Esophagus muscularis mucosa (tissue), 4 donors: ENCODE measurements around the gene NELFB. TPM values are rescaled to one million over a fixed set of nuclear protein-coding genes. Genes with fewer than 3 reads are reported as not detected.

Source experiments
- DNase-seq: peaks from one replicate; pipeline ENCODE4 v3.0.0-alpha.2; 2017; ENCODE audit errors: extremely low spot score
- H3K27ac ChIP-seq, 4 donors: fragments of 200-600 bp; sonication (generic); replicated peaks in 1 of 4; 1 replicate in 3 of 4; 2 replicates in 1 of 4; pipeline ENCODE4 v1.5.1; 2016 to 2019; ENCODE audit warnings: mild to moderate bottlenecking in 1 of 4
- H3K27me3 ChIP-seq, 4 donors: fragments of 200-600 bp; sonication (generic); one replicate each; pipeline versions ENCODE4 v1.5.1 to v1.6.0; 2016 to 2019
- H3K36me3 ChIP-seq, 4 donors: fragments of 200-600 bp; sonication (generic); one replicate each; pipeline ENCODE4 v1.5.1; 2016 to 2019
- H3K4me1 ChIP-seq, 4 donors: fragments of 200-600 bp; sonication (generic); one replicate each; pipeline ENCODE4 v1.5.1; 2016 to 2019
- H3K4me3 ChIP-seq, 4 donors: fragments of 200-600 bp; sonication (generic); 1 replicate in 2 of 4; 2 replicates in 2 of 4; pipeline ENCODE4 v1.5.1; 2016 to 2019; ENCODE audit warnings: mild to moderate bottlenecking in 4 of 4, moderate library complexity in 1 of 4
- H3K9me3 ChIP-seq, 4 donors: fragments of 200-600 bp; sonication (generic); 1 replicate in 3 of 4; 2 replicates in 1 of 4; pipeline ENCODE4 v1.5.1; 2016 to 2019
- EP300 ChIP-seq: sonication (generic); formaldehyde crosslinking; IDR thresholded peaks from one replicate; pipeline ENCODE4 v1.6.1; 2017; ENCODE audit warnings: antibody characterized with exemption
- POLR2A ChIP-seq: fragments of 450-650 bp; IDR thresholded peaks from one replicate; pipeline ENCODE4 v1.6.1; 2017; ENCODE audit warnings: antibody characterized with exemption, moderate library complexity, mild to moderate bottlenecking, low read depth
- POLR2AphosphoS5 ChIP-seq, 2 donors: sonication (generic); formaldehyde crosslinking; IDR thresholded peaks; one replicate each; pipeline ENCODE4 v1.6.1; 2017; ENCODE audit warnings: antibody characterized with exemption in 2 of 2
- WGBS: methylation state at CpG from one replicate; pipeline ENCODE4 v1.1.5; 2018; 5-methylcytosine and 5-hydroxymethylcytosine counted together
- intact Hi-C: fragments of 100-400 bp; cut with DNase I; formaldehyde crosslinking; loops from one replicate; pipeline ENCODE4 v1.15.1; 2023
- total RNA-seq, 4 donors: library from RNA; depleted of rRNA; stranded (reverse); fragments of >200 nt; gene quantifications; one replicate each; pipeline versions ENCODE4 v1.1.0 to v1.2.1, GENCODE V29; 2016
- TF ChIP-seq, protein P1 (sequence below), 3 experiments: fragments of 200-600 bp in 2 of 3; fragments of 450-650 bp in 1 of 3; sonication (generic) in 2 of 3; IDR thresholded peaks; one replicate each; pipeline ENCODE4 v1.5.1; 2017 to 2019; ENCODE audit warnings: antibody characterized with exemption in 3 of 3, mild to moderate bottlenecking in 2 of 3, moderate library complexity in 1 of 3

Gene NELFB
- total RNA-seq, 4 donors from 2014 or later, result 26.6 to 73.2 (median 48.8) TPM

DNA sequence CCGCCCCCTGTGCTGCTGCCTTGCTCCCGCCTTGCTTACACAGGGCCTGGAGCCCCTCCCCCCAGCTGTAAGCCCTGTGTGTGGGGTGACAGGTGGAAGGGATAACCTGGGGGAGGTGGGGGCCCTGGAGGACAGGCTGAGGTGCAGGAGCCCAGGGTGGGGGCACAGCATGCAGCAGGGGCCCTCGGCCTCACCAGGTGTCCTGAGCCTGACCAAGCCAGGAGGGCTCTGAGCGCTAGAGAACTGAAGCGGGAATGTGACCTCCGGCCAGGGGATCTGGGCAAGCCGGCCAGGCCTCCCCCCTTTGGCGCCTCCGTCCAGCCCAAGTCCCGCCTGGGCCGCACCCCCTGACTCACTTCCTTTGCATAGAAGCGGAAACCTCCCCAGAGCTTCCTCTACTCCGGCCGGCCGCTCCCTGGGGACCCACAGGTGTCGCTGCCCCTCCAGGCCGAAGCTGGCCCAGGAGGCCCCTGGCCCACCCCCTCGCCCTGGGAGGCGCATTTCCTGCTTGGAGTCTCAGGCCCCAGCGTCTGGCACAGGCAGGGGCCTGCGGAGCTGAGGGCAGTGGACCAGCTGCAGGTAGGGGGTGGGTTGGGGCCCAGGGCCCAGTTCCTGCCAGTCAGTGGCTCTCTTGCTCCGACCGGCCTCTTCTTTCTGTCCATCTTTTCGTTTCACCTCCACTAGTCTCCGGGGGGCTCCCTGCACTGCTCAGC is 22.4 kb downstream of the NELFB start, which contains the start of gene TOR4A:
TOR4A (plus strand) TSS at position 398 of the 713 bp plus-strand sequence. CDS start 964 bp downstream, outside the sequence.
- peak; percentile 93 for DNase-seq
- peak within 1 kb of the TSS; percentile 51 to 59 (median 53) for H3K4me3 ChIP-seq

DNA sequence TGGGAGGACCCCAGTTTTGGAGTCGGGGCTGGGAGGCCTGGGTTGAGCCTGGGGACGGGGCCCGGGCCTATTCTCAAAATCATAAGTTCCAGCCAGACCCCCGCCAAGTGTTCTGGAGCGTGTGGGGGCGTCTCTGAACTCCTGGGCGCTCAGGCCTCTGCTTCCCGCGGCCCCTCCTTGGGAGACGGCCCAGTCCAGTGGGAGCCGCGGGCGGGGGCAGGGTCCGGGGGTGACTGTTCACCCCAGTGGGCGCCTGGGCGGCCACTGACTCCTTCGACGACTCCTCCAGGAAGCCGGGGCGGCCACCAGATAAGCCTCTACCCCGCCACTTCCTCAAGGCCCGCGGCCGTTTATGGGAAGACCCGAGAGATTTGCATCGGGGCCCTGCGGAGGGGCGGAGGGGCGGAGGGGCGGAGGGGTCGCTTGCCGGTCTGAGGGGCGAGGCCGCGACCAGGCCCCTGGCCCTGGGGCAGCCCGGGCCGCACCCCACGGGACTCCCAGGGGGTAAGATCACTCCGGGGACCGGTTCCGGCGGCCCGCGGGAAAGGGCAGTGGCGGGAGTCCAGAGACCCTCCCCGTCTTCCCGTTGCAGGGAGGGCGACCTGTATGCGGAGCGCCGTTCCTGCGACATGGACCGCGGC is 23.1 kb downstream of the NELFB start:
- Histone ChIP-seq H3K27me3 (peaks cover 0 to 70% (median 4%) of the 10 kb centered on the region in 4 donors), H3K4me1 (peaks cover 34 to 55% (median 43%) of the 10 kb centered on the region in 4 donors), H3K36me3 (peaks cover under 1 to 32% (median 20%) of the 10 kb centered on the region in 4 donors), H3K27ac (peak overlapping the region; percentile 74 to 85 (median 78)), H3K4me3 (peak overlapping the region; percentile 51 to 59 (median 53)), H3K9me3 (no peaks in the 10 kb centered on the region)
- intact Hi-C loops, result no loop called here
- no peak for DNase-seq
- WGBS, result 28% methylated on average over 28 of the region's 54 CpGs
- no peak for TF ChIP-seq EP300
- TF ChIP-seq, protein P1, sequence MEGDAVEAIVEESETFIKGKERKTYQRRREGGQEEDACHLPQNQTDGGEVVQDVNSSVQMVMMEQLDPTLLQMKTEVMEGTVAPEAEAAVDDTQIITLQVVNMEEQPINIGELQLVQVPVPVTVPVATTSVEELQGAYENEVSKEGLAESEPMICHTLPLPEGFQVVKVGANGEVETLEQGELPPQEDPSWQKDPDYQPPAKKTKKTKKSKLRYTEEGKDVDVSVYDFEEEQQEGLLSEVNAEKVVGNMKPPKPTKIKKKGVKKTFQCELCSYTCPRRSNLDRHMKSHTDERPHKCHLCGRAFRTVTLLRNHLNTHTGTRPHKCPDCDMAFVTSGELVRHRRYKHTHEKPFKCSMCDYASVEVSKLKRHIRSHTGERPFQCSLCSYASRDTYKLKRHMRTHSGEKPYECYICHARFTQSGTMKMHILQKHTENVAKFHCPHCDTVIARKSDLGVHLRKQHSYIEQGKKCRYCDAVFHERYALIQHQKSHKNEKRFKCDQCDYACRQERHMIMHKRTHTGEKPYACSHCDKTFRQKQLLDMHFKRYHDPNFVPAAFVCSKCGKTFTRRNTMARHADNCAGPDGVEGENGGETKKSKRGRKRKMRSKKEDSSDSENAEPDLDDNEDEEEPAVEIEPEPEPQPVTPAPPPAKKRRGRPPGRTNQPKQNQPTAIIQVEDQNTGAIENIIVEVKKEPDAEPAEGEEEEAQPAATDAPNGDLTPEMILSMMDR (IDR thresholded peaks at IDR 0.05), result no peak
- TF ChIP-seq POLR2AphosphoS5 (IDR thresholded peaks at IDR 0.05), result no peak
- TF ChIP-seq POLR2A, result no peak

More for the DNA sequence above, 22.4 kb downstream of the NELFB start, which contains the start of gene TOR4A:
- peak within 1 kb of the TSS; percentile 74 to 85 (median 78) for H3K27ac ChIP-seq
- peaks cover 34 to 55% (median 43%) of the 10 kb centered on the region in 4 donors for H3K4me1 ChIP-seq
- 27% methylated on average over 10 of the region's 25 CpGs for WGBS
- H3K36me3 ChIP-seq, result peaks cover 7 to 39% (median 27%) of the 10 kb centered on the region in 4 donors
- intact Hi-C loops, result no loop called here
- peak; percentile 49 to 60 for TF ChIP-seq POLR2AphosphoS5 (IDR thresholded peaks at IDR 0.05)
- TF ChIP-seq, protein P1 (IDR thresholded peaks at IDR 0.05), result no peak
- no peak for TF ChIP-seq POLR2A
- no peaks in the 10 kb centered on the region for H3K9me3 ChIP-seq
- H3K27me3 ChIP-seq, result peaks cover 0 to 71% (median 4%) of the 10 kb centered on the region in 4 donors

DNA sequence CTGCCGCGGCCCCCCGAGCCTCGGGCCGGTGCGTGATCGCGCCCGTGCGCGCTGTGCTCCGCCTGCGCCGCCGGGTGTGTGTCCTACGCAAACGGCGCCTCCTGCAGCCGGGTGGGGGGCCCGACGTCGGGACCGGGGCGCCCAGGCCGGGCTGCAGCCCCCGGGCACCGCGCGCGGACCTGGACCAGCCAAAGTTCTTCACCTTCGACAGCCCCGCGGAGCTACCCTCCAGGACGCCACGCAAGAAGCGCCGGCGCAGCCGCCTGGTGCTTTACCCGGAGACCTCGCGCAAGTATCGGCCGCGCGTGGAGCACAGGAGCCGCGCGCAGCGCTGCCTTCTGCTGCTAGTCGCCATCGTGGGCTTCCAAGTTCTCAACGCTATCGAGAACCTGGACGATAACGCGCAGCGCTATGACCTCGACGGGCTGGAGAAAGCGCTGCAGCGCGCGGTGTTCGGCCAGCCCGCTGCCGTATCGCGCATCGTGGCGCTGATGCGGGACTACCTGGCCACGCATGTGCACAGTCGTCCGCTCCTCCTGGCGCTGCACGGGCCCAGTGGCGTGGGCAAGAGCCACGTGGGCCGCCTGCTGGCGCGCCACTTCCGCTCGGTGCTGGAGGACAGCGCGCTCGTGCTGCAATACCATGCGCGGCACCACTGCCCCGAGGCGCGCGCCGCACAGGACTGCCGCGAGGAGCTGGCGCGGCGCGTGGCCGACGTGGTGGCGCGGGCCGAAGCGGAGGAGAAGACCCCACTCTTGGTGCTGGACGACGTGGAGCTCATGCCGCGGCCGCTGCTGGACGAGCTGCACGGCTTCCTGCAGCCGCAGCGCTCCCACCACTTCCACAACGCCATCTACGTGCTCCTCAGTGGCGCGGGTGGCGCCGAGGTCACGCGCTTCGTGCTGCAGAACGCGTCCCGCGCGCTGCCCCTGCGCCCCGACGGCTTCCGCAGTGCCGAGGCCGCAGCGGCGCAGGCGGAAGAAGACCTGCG is 23.9 kb downstream of the NELFB start:
- H3K4me3 ChIP-seq, result peak overlapping the region; percentile 51 to 59 (median 53)
- DNase-seq, result no peak
- intact Hi-C loops, result no loop called here
- peaks cover 0 to 29% (median 14%) of the 10 kb centered on the region in 4 donors for H3K36me3 ChIP-seq
- no peaks in the 10 kb centered on the region for H3K9me3 ChIP-seq
- H3K27me3 ChIP-seq, result peaks cover 0 to 78% (median 4%) of the 10 kb centered on the region in 4 donors
- peak overlapping the region in 2 of 4 donors; percentile 82 to 85 for H3K27ac ChIP-seq
- WGBS, result 88% methylated on average over 76 of the region's 139 CpGs
- TF ChIP-seq, protein P1 (IDR thresholded peaks at IDR 0.05), result no peak
- TF ChIP-seq POLR2A, result no peak
- TF ChIP-seq POLR2AphosphoS5 (IDR thresholded peaks at IDR 0.05), result no peak
- TF ChIP-seq EP300, result no peak
- H3K4me1 ChIP-seq, result peaks cover 32 to 55% (median 43%) of the 10 kb centered on the region in 4 donors

DNA sequence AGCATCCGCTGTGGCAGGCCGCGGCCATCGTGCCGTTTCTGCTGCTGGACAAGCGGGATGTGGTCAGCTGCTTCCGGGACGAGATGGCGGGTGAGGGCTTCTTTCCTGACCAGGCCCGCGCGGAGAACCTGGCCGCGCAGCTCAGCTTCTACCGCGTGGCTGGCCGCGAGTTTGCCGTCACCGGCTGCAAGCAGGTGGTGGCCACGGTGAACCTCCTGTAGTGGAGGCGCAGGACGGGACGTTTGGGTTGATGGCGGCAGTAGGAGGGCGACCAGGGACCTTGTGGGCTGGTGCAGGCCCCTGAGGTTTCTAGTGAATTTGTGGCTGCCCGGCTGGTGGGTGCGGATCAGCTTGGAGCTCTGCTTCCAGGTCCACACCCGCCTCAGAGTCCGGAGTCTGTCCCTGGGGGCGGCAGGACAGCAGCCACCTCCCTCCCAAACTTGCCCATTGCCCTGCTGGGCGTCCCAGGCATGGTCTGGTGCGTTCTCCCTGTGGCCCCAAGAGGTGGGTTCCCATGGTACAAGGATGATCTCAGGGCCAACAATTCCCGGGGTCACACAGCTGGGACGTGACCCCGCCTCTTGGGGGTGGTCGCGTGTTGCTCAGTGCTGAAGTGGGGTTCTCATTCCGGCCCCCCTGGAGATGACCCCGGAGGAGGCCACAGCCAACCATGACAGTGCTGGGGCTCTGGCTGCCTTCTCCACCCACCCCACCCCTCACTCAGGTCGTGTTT is 24.8 kb downstream of the NELFB start:
- intact Hi-C loops, result no loop called here
- H3K9me3 ChIP-seq, result no peaks in the 10 kb centered on the region
- no peak for TF ChIP-seq POLR2AphosphoS5 (IDR thresholded peaks at IDR 0.05)
- no peak for TF ChIP-seq POLR2A
- no peak for TF ChIP-seq EP300
- TF ChIP-seq, protein P1 (IDR thresholded peaks at IDR 0.05), result no peak
- H3K4me1 ChIP-seq, result peaks cover 26 to 55% (median 43%) of the 10 kb centered on the region in 4 donors
- peaks cover 0 to 81% (median 4%) of the 10 kb centered on the region in 4 donors for H3K27me3 ChIP-seq
- 90% methylated on average over 26 of the region's 41 CpGs for WGBS
- no peak overlapping the region for H3K27ac ChIP-seq
- no peak for DNase-seq
- H3K4me3 ChIP-seq, result no peak overlapping the region
- H3K36me3 ChIP-seq, result peaks cover 0 to 29% (median 11%) of the 10 kb centered on the region in 4 donors
